Stimulated activated naive CD8-positive, alpha-beta T cell treated with anti-CD3 and anti-CD28 coated beads, Interleukin-15, Interleukin-2, amounts not matched to agents 100 U/mL and 50 U/mL, for 24 hours (primary cell): ENCODE results near the gene LNX2.
A peak's percentile ranks its signal among the peaks of the same experiment; 100 is the strongest.

Experiments
- ATAC-seq: fragments of 150-1000 bp; cut with Tn5 transposase; one replicate; pipeline ENCODE4 v1.10.0; 2021
- DNase-seq: peaks from one replicate; pipeline ENCODE4 v3.0.0; 2021

The LNX2 gene

GRCh38 chr13:27620377-27621115 lies at the start of gene LNX2:
Gene LNX2, minus strand, starts transcription at chr13:27620529. Its CDS starts 38,826 bp downstream, at chr13:27581703.
- DNase-seq: peak; percentile 97
- ATAC-seq: peak; percentile 97

- ATAC-seq (no peak), DNase-seq (no peak)
Observed at GRCh38 chr13:27667946-27668345, 47.6 kb upstream of the LNX2 start.

GRCh38 chr13:27666951-27667350 lies 46.6 kb upstream of the LNX2 start:
- no peak for DNase-seq
- no peak for ATAC-seq

- ATAC-seq (no peak), DNase-seq (no peak)
Observed at GRCh38 chr13:27665761-27666160, 45.4 kb upstream of the LNX2 start.

GRCh38 chr13:27665333-27665732 lies 45.0 kb upstream of the LNX2 start:
- DNase-seq: no peak
- no peak for ATAC-seq

GRCh38 chr13:27663947-27664346 lies 43.6 kb upstream of the LNX2 start:
- DNase-seq: no peak

GRCh38 chr13:27662738-27663470 lies 42.6 kb upstream of the LNX2 start:
- ATAC-seq: no peak
- DNase-seq: no peak

More at GRCh38 chr13:27663947-27664346, 43.6 kb upstream of the LNX2 start:
- no peak for ATAC-seq

GRCh38 chr13:27661017-27661416 lies 40.7 kb upstream of the LNX2 start:
- DNase-seq (no peak), ATAC-seq (no peak)

GRCh38 chr13:27660511-27660910 lies 40.2 kb upstream of the LNX2 start:
- no peak for DNase-seq
- no peak for ATAC-seq

GRCh38 chr13:27659145-27659865 lies 39.0 kb upstream of the LNX2 start:
- DNase-seq (no peak), ATAC-seq (no peak)

GRCh38 chr13:27658546-27658945 lies 38.2 kb upstream of the LNX2 start:
- DNase-seq (no peak), ATAC-seq (no peak)

GRCh38 chr13:27657724-27658123 lies 37.4 kb upstream of the LNX2 start:
- ATAC-seq (no peak), DNase-seq (no peak)

- no peak for DNase-seq
- no peak for ATAC-seq
Observed at GRCh38 chr13:27654816-27655215, 34.5 kb upstream of the LNX2 start.

GRCh38 chr13:27654059-27654458 lies 33.7 kb upstream of the LNX2 start:
- ATAC-seq (no peak), DNase-seq (no peak)

GRCh38 chr13:27650312-27650711 lies 30.0 kb upstream of the LNX2 start:
- DNase-seq (no peak), ATAC-seq (no peak)

GRCh38 chr13:27644302-27644701 lies 24.0 kb upstream of the LNX2 start:
- DNase-seq (no peak), ATAC-seq (no peak)

GRCh38 chr13:27643334-27644132 lies 23.2 kb upstream of the LNX2 start:
- ATAC-seq: no peak

GRCh38 chr13:27641711-27642502 lies 21.6 kb upstream of the LNX2 start:
- ATAC-seq (no peak), DNase-seq (no peak)

More at GRCh38 chr13:27643334-27644132, 23.2 kb upstream of the LNX2 start:
- no peak for DNase-seq

GRCh38 chr13:27639186-27639585 lies 18.9 kb upstream of the LNX2 start:
- DNase-seq (no peak), ATAC-seq (no peak)

- DNase-seq: no peak
- no peak for ATAC-seq
Observed at GRCh38 chr13:27638521-27638920, 18.2 kb upstream of the LNX2 start.

- ATAC-seq (no peak), DNase-seq (no peak)
Observed at GRCh38 chr13:27638001-27638400, 17.7 kb upstream of the LNX2 start.
